GM15510 (cell line): ENCODE results near the gene UBE2U.

Experiments used
- POLR2A ChIP-seq: IDR thresholded peaks from 3 replicates; pipeline ENCODE4 v1.6.1; 2011; ENCODE audit warnings: borderline replicate concordance; ENCODE audit not compliant: insufficient read length; ENCODE audit errors: extremely low read depth

UBE2U gene

GRCh38 chr1:64183395-64184002 is 19.9 kb upstream of the UBE2U start:
- TF ChIP-seq POLR2A: no peak

GRCh38 chr1:64184003-64184440 is 19.4 kb upstream of the UBE2U start:
- no peak for TF ChIP-seq POLR2A

- no peak for TF ChIP-seq POLR2A
Observed at GRCh38 chr1:64186138-64186897, 17.1 kb upstream of the UBE2U start.

- no peak for TF ChIP-seq POLR2A
Observed at GRCh38 chr1:64186898-64187280, 16.5 kb upstream of the UBE2U start.

- TF ChIP-seq POLR2A: no peak
Observed at GRCh38 chr1:64187646-64188045, 15.8 kb upstream of the UBE2U start.

GRCh38 chr1:64192290-64192689 is 11.1 kb upstream of the UBE2U start:
- no peak for TF ChIP-seq POLR2A

GRCh38 chr1:64194168-64195080 is 9.0 kb upstream of the UBE2U start:
- TF ChIP-seq POLR2A: no peak

- TF ChIP-seq POLR2A: no peak
Observed at GRCh38 chr1:64195081-64195395, 8.4 kb upstream of the UBE2U start.

GRCh38 chr1:64196074-64196870 is 7.2 kb upstream of the UBE2U start:
- no peak for TF ChIP-seq POLR2A

GRCh38 chr1:64197076-64197475 is 6.3 kb upstream of the UBE2U start:
- no peak for TF ChIP-seq POLR2A

GRCh38 chr1:64199154-64199553 is 4.3 kb upstream of the UBE2U start:
- TF ChIP-seq POLR2A: no peak

GRCh38 chr1:64200064-64200463 is 3.4 kb upstream of the UBE2U start:
- no peak for TF ChIP-seq POLR2A

GRCh38 chr1:64209221-64209620 is 5.8 kb downstream of the UBE2U start:
- no peak for TF ChIP-seq POLR2A

- no peak for TF ChIP-seq POLR2A
Observed at GRCh38 chr1:64212031-64212430, 8.6 kb downstream of the UBE2U start.

GRCh38 chr1:64215576-64215975 is 12.2 kb downstream of the UBE2U start:
- TF ChIP-seq POLR2A: no peak

GRCh38 chr1:64220241-64220640 is 16.8 kb downstream of the UBE2U start:
- TF ChIP-seq POLR2A: no peak
